Midbrain (tissue), 1 donor: ENCODE data around the gene UBE2G2.

ENCODE experiments used
- DNase-seq: peaks from one replicate; lab custom pipeline; 2025; lab: John Stamatoyannopoulos, UW

Gene UBE2G2

DNA sequence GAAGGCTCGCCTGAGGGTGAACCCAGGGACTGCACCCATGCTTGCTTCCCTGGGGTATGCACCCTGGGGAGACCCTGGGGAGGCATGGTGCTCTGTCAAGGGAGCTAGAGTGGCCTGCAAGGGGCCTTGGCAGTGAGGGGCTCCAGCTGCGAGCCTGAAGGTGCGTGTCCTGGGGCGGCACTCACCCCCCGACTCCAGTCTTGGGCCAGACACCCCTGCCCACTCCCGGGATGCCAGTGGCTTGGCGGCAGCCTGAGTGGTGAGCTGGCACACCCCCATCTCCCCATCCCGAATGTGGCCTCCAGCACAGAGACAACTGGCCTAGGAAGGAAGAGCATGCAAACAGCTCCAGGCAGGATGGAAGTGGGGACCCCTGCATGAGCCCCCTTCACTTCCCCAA lies 13.6 kb upstream of the UBE2G2 start:
- DNase-seq: no peak

DNA sequence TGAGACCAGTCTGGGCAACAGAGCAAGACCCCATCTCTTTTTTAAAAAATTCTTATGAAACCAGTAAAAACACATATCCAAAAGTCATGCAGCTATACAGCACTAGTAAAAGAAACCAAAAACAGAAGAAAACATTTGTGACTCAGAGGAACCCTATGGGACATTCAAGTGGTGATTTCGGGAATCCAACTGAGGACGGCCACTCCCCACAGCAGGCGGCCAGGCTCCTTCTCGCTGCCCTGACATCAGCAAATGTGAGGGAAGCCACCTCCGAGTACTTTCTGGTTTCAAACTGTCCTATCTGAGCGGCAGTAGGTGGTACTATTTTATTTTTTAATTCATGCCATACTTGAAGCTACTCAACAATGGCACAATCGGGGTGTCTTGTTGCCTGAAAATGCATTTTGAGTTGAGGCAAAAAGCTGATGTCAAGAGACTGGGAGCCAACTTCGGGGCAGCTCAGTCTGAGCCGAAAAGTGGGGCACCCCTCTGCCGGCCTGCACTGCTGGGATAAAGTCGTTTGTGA lies 12.9 kb upstream of the UBE2G2 start:
- DNase-seq: no peak

DNA sequence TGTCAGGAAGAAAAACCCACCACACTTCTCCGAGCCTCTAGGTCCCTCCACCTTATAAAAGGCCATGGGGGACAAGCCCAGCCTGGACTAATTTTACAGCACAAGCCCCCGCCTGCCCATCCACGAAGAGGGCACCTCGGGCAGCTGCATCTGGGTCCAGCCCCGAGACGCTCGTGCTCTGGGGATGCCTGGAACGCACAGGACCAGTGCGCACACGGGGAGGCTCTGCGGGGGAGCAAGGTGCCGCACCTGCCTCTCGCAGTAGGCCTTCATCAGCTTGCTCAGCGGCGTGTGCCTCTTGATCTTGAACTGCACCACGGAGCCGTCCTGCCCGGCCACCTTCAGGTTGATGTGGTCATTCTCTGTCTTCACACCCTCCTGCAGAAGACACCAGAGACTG lies 12.1 kb upstream of the UBE2G2 start:
- no peak for DNase-seq

DNA sequence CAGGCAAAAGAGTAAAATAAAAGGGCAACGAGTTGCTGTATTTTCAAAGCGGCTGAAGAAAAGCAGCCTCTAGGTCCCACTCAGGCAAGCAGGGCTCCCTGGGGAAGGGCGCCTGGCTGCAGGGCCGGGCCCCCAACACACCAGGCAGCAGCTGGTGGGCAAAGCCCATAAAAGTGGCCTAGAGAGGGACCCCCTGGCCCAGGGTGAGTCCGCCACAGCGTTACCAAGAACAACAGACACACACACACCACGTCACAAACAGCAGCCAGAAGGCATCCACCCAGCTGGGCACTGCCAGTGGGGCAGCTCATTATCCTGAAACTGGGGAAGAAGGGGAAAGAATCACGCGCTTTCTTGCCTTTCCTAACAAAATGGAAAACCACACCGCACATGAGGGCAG lies 11.5 kb upstream of the UBE2G2 start:
- DNase-seq: no peak

DNA sequence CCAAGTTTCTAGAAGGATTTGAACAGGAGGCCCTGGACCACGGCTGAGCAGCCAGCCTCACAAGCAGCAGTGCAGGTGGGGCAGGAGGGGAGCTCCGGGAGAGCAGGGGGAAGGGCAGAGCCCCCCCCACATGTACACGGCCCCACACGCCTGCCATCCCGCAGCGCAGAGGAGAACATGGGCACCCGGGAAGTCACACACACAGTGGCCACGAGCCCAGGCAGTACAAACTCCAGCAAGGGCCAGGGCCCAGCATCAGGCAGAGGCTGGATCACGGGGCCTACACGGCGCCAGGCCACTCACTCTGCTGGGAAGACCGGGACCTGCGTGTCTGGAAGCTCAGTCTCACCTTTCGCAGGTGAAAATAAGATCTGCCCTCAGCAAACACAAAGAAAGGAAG lies 11.0 kb upstream of the UBE2G2 start:
- DNase-seq: no peak

DNA sequence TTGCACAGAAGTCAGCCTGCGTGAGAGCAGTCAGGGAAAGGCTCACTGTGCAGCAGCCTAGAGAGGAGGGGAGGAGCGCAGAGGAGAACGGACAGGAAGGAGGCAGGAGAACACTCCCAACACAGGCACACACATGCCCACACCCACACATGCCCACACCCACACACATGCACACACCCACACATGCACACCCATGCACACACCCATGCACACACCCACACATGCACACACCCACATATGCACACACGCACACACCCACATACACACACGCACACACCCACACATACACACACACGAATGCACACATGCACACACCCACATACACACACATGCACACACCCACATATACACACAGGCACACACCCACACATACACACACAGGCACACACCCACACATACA lies 9.2 kb upstream of the UBE2G2 start:
- no peak for DNase-seq

DNA sequence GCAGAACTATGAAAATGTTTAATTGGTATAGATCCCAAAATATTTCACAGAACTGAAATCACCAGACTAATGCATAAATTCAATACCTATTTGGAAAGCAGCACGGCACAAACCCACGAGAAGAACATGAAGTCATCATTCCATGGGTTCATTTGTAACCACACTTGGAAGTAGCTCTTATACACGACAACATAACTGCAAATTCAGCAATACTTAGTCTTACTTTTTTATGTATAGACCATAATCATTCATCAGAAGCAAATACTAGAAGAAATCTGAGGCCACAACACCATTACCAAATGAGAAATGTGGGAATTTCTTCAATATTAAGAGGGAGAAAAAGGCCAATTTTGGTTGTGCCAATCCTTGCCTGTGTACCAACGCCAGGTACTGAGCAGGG lies 4.2 kb upstream of the UBE2G2 start:
- no peak for DNase-seq

DNA sequence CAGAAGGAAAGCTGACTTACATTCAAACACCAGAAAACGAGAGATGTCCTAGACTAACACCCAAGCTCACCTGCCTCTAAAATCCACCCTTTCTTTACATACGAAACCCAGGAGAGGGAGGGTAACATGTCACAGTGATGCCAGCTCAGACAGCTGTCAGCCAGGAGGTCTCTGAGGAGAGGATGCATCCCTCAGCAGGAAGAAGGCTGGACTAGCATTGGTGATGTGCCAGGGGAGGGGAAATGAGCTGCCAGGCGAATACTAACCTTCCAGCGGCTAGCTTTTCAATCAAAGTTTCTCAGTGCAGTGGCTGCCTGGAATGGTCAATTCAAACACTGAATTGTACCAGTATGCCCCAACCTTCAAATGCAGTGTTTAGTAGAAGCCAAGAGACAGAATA lies 3.6 kb upstream of the UBE2G2 start:
- no peak for DNase-seq

DNA sequence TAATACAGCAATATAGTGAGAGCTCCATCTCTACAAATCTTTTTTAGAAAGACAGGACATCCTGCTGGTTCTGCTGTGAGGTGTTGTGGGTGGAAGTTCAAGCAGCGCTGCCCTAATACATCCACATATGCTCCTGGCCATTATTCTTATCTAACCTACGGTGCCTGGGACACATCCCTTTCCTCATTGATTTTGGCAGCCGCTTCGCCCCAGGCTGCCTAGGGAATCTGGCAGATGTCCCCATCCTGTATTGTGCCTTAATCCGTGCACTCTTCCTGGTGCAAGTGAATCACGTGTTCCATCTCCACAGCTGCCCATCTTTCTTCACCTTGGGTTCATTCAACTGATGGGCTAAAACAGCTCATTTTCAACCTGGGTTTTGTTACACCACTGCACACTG lies 3.1 kb upstream of the UBE2G2 start:
- no peak for DNase-seq

DNA sequence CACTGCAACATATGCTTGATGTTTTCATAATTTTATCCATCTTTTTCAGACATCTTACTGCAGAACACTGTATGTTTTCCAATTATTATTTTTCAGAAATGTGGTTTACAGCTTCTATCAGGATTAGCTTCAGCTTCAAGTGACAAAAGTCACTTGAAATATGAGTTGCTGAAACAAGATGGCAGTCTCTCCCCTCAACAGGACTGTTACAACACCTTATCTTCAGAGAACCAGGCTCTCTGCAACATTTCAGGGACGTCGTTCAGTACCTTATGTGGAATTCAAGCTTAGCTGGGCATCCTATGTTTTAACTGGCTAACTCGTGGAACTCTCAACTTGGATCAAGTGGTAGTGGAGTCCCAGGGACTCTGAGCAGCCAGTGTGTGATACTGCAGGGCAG lies 2.0 kb upstream of the UBE2G2 start:
- no peak for DNase-seq

DNA sequence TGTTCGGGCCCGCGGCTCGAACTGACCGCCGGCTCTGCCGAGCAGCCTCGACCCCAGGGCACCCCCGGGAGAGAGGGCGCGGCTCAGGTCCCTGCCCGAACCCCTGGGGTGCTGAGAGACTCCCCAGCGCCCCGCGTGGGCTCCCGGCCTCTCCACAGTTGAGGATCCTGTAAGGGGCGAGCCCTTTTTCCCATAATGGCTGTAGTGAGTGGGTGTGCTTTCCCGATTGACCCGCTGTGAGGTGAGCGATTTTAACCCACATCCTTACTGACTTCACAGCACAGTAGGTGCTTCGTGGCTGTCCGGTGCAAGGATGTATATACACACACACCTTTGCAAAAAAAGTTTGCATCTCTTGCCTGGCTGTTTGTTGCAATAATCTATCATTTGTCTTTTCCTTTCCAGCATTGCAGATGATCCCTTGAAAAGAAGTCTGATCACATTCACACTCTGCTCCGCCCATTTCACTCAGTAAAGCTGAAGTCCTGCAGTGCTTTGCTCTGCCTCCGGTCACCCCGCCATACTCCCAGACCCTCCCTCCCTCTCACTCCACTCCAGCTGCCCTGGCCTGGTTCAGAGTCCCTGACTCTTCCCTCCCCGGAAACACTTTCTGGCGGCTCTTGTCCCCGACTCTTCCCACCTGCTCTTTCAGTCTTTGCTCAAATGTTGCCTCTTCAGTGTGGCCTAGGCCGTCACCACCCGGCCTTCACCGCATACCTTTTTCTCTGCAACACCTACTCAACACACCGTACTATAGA lies 955 bp upstream of the UBE2G2 start:
- no peak for DNase-seq

DNA sequence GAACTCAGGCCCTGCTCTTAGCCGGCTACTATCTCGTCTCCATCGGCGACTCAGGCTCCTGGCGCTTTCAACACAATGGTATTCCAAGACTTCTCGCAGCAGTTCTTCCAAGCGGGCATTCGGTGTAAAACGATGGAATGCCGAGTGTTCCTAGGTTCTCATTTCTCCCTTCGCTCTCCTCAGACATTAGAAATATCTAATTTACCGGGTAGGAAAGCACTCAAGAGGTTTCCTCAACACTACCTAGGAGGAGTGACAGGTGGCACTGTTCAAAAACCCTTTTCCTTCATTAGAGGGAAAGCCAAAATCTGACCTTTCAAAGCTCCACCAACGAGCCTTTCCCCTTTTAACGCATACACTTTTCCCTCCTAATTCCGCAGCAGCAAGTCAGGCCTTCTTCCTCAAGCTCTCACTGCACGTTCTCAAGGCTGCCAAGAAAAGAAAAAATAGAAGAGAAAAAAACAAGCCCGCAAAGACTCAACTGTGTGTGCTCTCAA lies 601 bp downstream of the UBE2G2 start:
- DNase-seq: no peak

DNA sequence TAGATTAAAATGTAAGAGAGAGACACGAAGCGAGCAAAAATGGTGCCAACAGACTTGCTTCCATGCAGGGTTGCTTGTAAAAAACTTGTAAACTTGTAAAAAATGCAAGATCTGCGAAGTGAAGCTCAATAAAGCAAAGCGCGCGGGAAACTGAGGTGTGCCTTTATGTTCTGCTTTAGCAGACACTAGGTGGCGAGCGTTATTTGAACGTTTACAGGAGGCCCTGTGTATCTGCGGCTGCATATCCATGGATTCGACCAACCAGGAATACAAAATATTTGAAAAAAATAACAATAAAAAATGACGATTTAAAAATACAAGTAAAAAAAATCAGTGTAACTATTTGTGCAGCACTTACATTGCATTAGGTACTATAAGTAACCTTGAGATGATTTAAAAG lies 1.5 kb downstream of the UBE2G2 start:
- DNase-seq: no peak

DNA sequence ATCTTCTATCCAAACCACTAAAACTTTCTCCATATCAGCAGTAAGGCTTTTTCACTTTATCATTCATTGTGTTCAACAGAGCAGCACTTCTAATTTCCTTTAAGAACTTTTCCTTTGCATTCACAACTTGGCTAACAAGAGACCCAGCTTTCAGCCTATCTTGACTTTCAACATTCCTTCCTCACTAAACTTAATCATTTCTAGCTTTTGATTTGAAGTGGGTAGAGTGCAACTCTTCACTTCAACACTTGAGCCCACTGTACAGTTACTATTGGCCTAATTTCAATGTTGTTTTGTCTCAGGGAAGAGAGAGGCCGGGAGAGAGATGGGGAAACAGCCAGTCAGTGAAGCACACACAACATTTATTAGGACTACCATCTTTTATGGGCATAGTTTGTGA lies 2.0 kb downstream of the UBE2G2 start:
- DNase-seq: no peak

DNA sequence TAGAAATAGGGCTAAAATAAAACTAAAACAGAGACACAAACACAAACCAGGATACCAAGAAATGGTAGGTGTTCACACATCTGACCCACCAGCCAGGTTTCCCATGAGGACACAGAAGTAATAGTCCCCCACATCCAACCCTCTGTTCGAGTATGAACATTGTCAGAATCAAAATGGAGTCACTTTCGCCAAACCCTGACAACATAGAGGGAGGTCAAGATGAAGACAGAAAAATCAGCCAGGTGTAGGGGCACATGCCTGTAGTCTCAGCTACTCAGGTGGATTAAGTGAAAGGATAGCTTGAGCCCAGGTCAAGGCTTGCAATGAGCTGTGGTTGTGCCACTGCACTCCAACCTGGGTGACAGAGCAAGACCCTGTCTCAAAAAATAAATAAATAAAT lies 3.8 kb downstream of the UBE2G2 start:
- no peak for DNase-seq

DNA sequence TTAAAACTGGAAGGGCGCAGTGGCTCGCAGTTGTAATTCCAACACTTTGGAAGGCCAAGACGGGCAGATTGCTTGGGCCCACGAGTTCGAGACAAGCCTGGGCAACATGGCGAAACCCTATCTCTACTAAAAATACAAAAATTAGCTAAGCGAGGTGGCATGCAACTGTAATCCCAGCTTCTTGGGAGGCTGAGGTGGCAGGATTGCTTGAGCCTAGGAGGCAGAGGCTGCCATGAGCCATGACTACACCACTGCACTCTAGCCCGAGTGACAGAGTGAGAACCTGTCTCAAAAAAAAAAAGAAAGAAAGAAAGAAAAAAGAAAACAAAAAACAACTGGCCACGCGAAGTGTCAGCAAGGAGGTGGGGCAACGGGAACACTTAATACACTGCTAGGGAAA lies 6.3 kb downstream of the UBE2G2 start:
- DNase-seq: no peak

DNA sequence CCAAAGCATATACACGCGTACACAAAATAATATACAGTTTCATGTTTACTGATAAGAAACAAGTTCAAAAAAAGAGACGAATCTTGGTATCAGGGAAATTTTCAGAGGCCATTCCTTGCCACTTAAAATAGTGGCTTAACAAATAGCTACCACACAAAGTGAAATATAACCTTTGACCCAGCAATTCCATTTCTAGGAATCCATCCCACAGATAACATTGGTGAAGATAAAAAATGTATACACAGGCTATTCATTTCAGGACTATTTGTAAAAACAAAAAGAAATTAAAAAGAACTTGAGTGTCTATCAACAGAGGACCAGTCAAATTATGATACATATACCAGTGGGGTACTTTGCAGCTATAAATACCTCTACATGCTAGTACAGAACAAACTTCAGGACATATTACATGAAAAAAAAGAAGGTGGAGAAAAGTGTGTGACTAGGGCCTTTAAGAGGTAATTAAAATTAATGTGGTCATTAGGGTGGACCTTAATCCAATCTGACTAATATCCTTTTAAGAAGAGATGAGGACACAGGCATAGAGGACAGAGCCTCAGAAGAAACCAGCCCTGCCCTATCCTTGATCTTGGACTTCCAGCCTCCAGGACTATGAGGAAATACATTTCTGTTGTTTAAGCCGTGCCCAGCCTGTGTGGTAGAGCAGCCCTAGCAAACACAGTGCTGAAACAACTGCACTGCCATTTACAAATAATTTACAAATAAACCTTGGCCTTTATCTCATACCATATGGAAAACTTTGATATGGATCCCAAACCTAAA lies 7.8 kb downstream of the UBE2G2 start:
- no peak for DNase-seq

DNA sequence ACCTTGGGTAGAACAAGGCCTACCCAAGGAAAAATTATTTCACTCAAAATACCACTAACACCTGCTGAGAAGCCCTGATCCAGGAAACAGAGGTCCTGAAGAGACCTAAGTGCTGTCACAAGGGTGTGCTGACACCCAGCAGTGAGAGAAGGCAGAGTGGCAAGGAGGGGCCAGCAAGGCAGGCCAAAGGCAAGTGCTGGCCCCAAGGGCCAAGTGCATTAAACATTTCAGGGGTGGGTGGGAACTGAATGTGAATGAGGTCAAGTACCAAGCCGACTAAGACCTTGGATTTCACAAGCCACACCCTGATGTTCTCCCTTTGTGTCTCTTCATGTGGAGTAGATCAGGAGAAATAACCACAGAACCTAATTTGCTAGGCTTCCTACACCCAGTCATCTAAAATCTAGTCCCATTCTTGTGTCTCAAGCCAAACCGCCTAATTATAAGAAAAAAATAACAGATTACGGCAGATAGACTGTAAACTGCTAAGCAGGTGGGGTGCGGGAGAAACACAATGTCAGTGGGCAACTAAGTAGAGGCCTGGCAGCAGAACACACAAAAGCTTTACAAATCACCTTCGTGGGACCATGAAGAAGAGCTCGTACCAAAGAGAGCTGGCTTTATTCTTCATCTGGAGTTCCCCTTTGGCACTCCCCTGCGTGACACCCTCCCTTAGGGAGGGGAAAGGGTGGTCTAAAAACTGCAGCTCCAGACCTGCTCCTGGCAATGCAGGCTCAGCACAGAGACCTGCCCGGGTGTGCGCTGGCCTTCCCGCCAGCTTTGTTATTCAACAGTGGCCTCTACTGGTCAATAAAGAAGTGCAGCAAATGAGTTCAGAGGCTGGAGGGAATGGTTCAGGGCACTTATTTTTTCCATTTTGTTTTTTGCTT lies 8.7 kb downstream of the UBE2G2 start:
- DNase-seq: peak; percentile 56

DNA sequence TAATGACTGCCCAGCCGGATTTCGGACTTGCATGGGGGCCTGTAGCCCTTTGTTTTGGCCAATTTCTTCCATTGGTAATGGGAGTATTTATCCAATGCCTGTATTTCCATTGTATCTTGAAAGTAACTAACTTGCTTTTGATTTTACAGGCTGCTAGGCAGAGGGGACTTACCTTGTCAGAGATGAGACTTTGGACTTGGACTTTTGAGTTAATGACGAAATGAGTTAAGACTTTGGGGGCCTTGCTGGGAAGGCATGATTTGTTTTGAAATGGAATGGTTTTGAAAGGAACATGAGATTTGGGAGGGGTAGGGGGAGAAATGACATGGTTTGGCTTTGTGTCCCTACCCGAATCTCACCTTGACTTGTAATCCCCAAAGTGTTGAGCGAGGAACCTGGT lies 9.6 kb downstream of the UBE2G2 start:
- DNase-seq: no peak

DNA sequence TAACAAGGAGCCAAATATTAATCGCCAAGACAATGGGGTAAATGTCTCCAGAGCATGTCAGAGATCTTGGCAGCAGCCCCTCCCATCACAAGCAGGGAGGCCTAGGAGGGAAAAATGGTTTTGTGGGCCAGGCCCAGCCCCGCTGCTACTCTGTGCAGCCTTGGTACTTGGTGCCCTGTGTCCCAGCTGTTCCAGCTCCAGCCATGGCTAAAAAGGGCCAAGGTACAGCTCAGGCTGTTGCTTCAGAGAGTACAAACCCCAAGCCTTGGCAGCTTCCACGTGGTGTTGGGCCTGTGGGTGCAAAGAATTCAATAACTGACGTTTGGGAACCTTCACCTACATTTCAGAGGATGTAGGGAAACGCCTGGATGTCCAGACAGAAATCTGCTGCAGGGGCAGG lies 10.4 kb downstream of the UBE2G2 start:
- no peak for DNase-seq

DNA sequence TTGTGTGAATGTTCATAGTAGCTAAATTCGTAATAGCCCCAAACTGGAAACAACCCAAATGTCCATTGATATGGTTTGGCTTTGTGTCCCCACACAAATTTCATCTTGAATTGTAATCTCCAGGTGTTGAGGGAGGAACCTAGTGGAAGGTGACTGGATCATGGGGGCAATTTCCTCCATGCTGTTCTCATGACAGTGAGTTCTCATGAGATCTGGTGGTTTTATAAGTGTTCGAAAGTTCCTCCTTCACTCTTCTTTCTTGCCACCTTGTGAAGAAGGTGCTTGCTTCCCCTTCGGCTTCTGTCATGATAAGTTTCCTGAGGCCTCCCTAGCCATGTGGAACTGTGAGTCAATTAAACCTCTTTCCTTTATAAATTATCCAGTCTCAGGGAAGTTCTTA lies 11.3 kb downstream of the UBE2G2 start:
- no peak for DNase-seq

DNA sequence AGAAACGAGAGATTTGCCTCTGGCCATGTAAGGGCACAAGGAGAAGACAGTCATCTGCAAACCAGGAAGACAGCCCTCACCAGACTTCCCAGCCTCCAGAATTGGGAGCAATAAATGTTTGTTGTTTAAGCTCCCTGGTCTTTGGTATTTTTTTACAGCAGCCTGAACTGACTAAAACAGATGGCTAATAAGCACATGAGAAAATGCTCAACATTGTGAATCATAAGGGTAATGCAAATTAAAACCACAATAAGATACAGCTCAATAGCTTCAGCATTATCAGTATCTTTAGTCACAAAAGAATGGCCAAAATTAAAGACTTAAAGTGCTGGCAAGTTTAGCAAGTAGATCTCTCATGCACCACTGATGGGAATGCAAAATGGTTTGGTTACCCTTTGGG lies 11.7 kb downstream of the UBE2G2 start:
- no peak for DNase-seq
